ENCODE measurements around the gene PPP1R3E. TPM values are rescaled to one million over a fixed set of nuclear protein-coding genes. Genes with fewer than 3 reads are reported as not detected.

Gene PPP1R3E
- total and polyA plus RNA-seq, 2 of the 13 experiments (the other 11 are each of a cell fraction or from before 2014, with no cell fraction given) = 16.5 to 26.5 TPM

DNA sequence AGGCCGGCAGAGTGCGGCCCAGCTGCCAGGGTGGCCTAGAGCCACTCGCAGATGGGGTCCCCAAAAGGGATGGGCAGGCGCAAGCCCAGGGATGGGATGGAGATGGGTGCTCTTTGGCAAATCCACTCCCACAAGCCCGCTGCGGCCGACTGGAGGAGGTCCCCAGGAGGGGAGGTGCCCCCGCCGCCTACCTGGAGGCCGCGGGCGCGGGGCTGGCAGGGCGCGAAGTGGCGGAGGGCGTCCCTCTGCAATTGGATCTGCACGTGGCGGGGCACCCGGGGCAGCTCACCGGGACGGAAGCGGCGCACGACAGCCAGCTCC is 730 bp downstream of the PPP1R3E start (continued):
- TF ChIP-seq ZNF530 (CRISPR knock-in tag; IDR thresholded peaks at IDR 0.05; ENCODE audit: low read depth) = no peak
- TF ChIP-seq, protein P1, sequence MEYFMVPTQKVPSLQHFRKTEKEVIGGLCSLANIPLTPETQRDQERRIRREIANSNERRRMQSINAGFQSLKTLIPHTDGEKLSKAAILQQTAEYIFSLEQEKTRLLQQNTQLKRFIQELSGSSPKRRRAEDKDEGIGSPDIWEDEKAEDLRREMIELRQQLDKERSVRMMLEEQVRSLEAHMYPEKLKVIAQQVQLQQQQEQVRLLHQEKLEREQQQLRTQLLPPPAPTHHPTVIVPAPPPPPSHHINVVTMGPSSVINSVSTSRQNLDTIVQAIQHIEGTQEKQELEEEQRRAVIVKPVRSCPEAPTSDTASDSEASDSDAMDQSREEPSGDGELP (IDR thresholded peaks at IDR 0.05; ENCODE audit: borderline replicate concordance, low read depth) = peak; percentile 92
- TF ChIP-seq, protein P2, sequence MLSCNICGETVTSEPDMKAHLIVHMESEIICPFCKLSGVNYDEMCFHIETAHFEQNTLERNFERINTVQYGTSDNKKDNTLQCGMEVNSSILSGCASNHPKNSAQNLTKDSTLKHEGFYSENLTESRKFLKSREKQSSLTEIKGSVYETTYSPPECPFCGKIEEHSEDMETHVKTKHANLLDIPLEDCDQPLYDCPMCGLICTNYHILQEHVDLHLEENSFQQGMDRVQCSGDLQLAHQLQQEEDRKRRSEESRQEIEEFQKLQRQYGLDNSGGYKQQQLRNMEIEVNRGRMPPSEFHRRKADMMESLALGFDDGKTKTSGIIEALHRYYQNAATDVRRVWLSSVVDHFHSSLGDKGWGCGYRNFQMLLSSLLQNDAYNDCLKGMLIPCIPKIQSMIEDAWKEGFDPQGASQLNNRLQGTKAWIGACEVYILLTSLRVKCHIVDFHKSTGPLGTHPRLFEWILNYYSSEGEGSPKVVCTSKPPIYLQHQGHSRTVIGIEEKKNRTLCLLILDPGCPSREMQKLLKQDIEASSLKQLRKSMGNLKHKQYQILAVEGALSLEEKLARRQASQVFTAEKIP (CRISPR knock-in tag; IDR thresholded peaks at IDR 0.05; ENCODE audit: borderline replicate concordance) = no peak
- TF ChIP-seq ZNF296 (CRISPR knock-in tag; conservative IDR thresholded peaks at IDR 0.05) = no peak
- no peak for TF ChIP-seq ZNF724P (CRISPR knock-in tag; IDR thresholded peaks at IDR 0.05; ENCODE audit: borderline replicate concordance)
- TF ChIP-seq ZNF549 (CRISPR knock-in tag; IDR thresholded peaks at IDR 0.05) = peak; percentile 65
- peak; percentile 99; the same call in 1 of the 2 replicates for TF ChIP-seq ZNF790 (CRISPR knock-in tag; IDR thresholded peaks at IDR 0.05; ENCODE audit: borderline replicate concordance)
- TF ChIP-seq FOXJ3 (CRISPR knock-in tag; IDR thresholded peaks at IDR 0.05; ENCODE audit: borderline replicate concordance) = peak; percentile 70; the same call in 1 of the 2 replicates
- peak; percentile 67; the same call in 1 of the 2 replicates for TF ChIP-seq ZMYM3 (CRISPR knock-in tag; IDR thresholded peaks at IDR 0.05)
- no peak for TF ChIP-seq NFRKB (IDR thresholded peaks at IDR 0.05)
- no peak for TF ChIP-seq NAIF1 (CRISPR knock-in tag; IDR thresholded peaks at IDR 0.05; ENCODE audit: borderline replicate concordance)
- peak; percentile 87; the same call in 1 of the 2 replicates for TF ChIP-seq ZNF720 (CRISPR knock-in tag; IDR thresholded peaks at IDR 0.05)
- TF ChIP-seq CBFB (CRISPR knock-in tag; IDR thresholded peaks at IDR 0.05) = no peak; the same call in none of the 2 replicates
- no peak for TF ChIP-seq BRD4 (CRISPR knock-in tag; IDR thresholded peaks at IDR 0.05)
- peak; percentile 76 for TF ChIP-seq REPIN1 (CRISPR knock-in tag; IDR thresholded peaks at IDR 0.05; ENCODE audit: borderline replicate concordance, low read depth)
- peak; percentile 60; the same call in 1 of the 2 replicates for TF ChIP-seq MIER2 (CRISPR knock-in tag; IDR thresholded peaks at IDR 0.05)
- TF ChIP-seq, protein P3, sequence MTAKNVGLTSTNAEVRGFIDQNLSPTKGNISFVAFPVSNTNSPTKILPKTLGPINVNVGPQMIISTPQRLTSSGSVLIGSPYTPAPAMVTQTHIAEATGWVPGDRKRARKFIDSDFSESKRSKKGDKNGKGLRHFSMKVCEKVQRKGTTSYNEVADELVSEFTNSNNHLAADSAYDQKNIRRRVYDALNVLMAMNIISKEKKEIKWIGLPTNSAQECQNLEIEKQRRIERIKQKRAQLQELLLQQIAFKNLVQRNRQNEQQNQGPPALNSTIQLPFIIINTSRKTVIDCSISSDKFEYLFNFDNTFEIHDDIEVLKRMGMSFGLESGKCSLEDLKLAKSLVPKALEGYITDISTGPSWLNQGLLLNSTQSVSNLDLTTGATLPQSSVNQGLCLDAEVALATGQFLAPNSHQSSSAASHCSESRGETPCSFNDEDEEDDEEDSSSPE (CRISPR knock-in tag; IDR thresholded peaks at IDR 0.05) = peak; percentile 95
- TF ChIP-seq FOSL1 (CRISPR knock-in tag; IDR thresholded peaks at IDR 0.05; ENCODE audit: borderline replicate concordance) = peak; percentile 46; the same call in 1 of the 2 replicates
- no peak for TF ChIP-seq ZFP36 (IDR thresholded peaks at IDR 0.05; ENCODE audit: borderline replicate concordance, low read depth, low read length, partially characterized antibody)
- 0 out of 2 replicates have a peak, but pooled peaks have one; percentile 95 for TF ChIP-seq EEA1 (CRISPR knock-in tag; IDR thresholded peaks at IDR 0.05; ENCODE audit: borderline replicate concordance)
- no peak for TF ChIP-seq HDAC1 (CRISPR knock-in tag; IDR thresholded peaks at IDR 0.05)
- peak; percentile 54; the same call in 1 of the 2 replicates for TF ChIP-seq ZBTB21 (CRISPR knock-in tag; IDR thresholded peaks at IDR 0.05)
- peak; percentile 92 for TF ChIP-seq ZNF776 (CRISPR knock-in tag; IDR thresholded peaks at IDR 0.05)
- TF ChIP-seq SMC3 (IDR thresholded peaks at IDR 0.05; ENCODE audit: low read length) = no peak
- TF ChIP-seq KDM3A (CRISPR knock-in tag; IDR thresholded peaks at IDR 0.05; ENCODE audit: low read depth) = peak; percentile 88; the same call in 1 of the 2 replicates
- 0 out of 2 replicates have a peak, but pooled peaks have one; percentile 1 for TF ChIP-seq STAG1 (CRISPR knock-in tag; IDR thresholded peaks at IDR 0.05)
- peak; percentile 70; the same call in 1 of the 2 replicates for TF ChIP-seq MZF1 (CRISPR knock-in tag; IDR thresholded peaks at IDR 0.05; ENCODE audit: borderline replicate concordance)
- peak; percentile 97 for TF ChIP-seq TAF15 (IDR thresholded peaks at IDR 0.05; ENCODE audit: low read depth, low read length, poor library complexity, severe bottlenecking)
- TF ChIP-seq ZNF333 (CRISPR knock-in tag; IDR thresholded peaks at IDR 0.05; ENCODE audit: borderline replicate concordance) = no peak; the same call in 1 of the 2 replicates
- peak; percentile 83 for TF ChIP-seq PITX1 (CRISPR knock-in tag; IDR thresholded peaks at IDR 0.05)
